ENCODE results near the gene RNF213.

RNF213 gene

DNA sequence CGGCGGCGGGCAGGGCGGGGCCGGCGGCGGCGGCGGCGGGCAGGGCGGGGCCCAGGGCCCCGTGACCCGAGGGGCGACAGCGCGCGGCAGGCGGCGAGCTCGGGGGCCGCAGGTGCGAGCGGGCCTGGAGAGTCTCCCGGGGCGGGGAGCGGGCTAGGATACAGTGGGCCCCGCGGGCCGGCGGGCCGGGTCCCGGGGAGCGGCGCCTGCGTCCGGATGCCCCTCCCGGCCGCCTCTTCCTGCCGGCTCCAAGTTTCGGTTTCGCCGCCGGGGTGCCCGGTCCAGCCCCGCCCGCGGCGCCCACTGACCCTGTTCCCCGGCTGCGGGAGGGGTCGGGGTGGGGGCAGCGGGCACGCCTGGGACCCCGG lies at the start of gene RNF213:
TSS of gene RNF213 (plus strand) at position 62 of the 368 bp plus-strand sequence. CDS start 2,830 bp downstream, outside the sequence.
- peak; percentile 65 for DNase-seq

DNA sequence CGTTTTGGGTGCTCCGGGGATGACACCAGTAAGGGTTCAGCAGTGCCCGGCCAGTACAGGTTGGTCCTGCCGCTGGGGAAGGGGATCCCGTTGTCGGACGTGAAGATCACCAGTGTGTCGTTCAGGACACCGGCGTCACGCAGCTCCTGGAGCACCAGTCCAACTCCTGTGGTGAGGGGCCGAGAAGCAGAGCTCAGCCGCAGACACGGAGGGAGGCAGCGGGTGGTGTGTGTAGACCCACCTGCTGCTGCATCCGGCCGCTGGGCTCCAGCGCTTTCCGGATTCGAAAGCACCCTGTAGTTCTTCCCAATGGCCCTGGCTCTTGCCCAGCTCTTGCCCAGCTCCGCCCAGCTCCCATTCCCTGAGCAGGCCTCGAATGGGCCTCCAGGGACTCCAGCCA lies 48.5 kb upstream of the RNF213 start:
- DNase-seq = no peak

DNA sequence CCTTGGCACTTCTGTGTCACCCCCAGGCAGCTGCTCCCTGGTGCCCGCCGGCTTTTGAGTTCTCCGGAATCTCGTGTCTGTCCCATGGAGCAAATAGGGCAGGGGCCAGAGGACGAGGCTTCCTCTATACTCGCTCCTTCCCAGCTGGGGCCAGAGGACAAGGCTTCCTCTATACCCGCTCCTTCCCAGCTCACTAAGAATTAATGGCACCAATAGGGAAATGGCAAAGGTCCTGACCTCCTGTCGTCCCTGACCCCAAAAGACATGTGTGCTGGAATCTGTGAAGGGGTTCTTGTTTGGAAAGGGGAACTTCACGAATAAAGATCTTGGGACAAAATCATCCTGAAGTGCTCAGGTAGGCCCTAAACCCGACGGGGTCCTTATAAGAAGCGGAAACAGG lies 48.1 kb upstream of the RNF213 start:
- no peak for DNase-seq

DNA sequence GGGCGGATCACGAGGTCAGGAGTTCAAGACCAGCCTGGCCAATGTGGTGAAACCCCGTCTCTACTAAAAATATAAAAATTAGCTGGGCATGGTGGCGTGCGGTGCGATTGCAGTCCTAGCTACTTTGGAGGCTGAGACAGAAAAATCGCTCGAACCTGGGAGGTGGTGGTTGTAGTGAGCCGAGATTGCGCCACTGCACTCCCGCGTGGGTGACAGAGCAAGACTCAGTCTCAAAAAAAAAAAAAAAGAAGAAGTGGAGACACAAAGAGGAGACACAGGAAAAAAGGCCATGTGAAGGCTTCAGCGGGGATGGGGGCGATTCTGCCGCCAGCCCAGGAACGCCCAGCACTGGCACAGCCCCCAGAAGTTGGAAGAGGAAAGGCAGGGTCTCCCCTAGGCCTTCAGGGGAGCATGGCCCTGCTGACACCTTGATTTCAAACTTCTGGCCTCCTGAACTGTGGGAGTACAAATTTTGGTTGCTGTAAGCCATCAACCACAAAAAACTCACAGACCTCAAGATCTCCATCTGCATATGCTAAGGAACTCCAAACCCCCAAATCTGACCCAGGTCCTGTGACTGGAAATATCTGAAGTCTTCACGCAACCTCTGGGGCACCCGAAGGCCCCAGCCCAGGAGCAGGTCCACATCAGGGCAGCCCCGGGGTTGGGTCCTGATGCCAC lies 47.5 kb upstream of the RNF213 start:
- DNase-seq = no peak

DNA sequence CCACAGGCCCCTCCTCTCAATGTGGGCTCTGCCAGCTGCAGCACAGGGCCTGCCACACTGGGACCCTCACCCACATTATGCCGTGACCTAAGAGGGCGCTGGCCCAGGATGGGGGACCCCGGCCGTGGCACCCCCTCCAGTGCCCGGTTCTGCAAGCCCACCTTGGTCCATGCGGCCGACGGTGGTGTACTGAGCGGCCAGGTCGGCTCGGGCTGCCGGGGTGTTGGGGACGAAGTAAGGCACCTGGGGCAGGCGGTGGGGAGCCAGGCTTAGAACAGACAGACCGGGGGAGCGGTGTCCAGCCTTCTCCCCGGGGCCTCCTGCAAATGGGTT lies 47.0 kb upstream of the RNF213 start:
- no peak for DNase-seq

DNA sequence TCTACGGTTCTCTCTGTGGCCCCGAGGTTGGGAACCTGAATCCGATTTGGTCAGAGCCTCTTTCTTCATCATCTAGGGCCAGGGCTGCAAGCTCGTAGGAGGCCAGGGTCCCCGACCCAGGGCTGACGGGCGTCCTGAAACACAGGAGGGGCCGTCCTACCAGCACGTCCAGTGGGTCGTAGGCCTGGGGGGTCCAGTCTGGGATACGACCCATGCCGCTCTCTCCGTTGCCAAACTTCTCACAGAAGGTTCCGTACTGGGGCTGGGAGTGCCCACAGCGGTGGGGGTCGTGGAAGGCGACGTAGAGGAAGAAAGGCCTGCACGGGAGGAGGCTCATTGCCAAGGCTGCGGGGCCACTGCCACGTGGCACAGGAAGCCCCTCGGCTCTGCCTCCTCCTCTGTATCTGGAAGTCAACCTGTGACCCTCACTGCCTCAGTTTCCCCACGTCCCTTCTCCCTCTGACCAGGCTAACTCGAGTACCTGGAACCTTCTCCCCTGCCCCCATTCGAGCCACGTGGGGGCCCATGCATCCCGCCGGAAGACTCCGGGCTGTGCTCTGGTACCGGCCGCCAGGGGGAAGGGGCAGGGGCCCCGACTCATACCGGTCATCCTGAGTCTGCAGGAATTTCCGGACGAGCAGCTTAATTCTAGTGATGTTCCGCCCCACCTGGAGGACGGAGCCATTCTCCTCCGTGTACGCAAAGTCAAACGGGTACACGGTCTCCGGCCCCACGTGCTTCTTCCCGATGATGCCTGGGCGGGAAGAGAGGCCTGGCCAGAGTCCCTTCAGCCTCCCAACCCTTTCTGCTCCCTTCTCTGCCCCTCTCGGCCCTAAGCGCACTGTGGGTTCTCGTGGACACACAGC lies 46.4 kb upstream of the RNF213 start:
- DNase-seq = no peak

DNA sequence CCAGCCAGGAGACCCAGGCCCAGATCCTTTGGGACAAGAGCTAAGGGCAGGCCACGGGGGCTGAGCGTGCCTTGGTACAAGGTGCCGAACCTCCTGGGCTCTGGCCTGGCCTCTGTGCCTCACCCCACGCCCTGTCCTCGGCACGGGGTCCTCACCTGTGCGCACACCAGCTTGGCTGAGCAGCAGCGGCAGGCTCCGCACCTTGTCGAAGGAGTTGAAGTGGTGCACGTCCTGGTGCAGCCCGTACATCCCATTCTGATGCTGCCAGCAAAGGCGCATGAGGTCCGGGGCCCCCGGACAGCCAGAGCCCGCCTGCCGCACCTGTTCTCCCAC lies 45.8 kb upstream of the RNF213 start:
- DNase-seq = no peak

DNA sequence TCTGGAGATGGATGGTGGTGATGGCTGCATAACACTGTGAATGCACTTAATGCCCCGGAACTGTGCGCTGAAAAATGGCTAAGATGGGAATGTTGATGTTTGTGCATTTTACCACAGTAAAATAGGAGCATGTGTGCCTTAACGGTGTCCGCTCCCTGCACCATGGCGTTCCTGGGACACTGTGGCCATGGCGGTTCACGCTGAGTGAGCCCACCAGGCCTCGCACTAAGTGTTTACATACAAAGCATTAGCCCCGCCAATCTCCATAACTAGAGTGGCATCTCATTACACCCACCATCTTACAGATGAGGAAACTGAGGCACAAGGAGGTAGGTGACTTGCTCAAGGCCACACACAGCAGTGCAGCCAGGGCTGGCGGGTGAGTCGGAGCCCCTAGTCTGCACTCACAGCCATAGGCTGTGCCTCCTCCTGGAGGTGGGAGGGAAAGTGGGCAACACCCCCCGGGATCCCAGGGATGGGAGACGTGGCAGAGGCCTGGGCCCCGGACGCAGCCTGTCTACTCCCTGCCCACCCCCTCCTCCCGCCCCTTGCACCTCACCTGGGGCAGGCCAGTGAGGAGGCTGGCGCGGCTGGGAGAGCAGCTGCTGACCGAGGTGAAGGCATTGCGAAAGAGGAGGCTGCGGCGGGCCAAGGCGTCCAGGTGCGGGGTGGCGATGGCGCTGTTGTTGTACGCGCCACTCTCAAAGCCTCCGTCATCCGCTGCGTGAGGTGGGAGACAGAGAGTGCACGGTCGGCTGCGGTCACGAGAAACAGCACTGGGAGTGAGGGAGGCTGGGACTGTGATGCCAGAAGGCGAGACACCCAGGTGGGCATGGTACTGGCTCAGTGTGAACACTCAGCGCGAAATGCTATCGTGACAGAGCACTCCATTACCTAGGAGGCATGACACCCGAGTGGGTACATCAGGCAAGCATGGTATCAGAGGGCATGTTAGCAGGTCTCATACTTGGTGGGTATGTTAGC lies 43.9 kb upstream of the RNF213 start:
- no peak for DNase-seq

DNA sequence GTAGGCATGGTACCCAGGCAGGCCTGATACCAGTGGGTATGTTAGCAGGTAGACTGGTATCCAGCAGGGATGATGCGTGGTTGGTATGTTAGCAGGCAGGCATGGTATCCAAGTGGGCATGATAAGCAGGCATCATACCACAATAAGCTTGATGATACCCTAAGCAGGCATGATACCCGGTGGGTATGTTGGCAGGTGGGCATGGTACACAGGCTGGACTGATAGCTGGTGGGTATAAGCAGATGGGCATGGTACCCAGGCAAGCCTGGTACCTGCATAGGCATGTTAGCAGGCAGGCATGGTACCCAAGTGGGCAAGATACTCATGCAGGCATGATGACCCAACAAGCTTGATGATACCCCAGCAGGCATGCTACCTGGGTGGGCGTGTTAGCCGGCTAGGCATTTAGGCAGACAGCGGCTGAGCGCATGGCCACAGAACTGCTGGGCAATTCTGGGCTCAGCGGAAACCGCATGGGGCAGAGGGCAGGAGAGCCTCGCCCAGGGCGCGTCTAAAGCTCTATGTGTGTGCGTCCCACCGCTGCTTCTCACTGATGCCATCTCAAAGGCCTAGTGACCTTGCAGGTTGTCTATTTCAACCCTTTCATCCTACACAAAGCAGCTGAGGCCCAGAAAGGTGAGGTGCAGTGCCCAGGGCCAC lies 42.8 kb upstream of the RNF213 start:
- no peak for DNase-seq

DNA sequence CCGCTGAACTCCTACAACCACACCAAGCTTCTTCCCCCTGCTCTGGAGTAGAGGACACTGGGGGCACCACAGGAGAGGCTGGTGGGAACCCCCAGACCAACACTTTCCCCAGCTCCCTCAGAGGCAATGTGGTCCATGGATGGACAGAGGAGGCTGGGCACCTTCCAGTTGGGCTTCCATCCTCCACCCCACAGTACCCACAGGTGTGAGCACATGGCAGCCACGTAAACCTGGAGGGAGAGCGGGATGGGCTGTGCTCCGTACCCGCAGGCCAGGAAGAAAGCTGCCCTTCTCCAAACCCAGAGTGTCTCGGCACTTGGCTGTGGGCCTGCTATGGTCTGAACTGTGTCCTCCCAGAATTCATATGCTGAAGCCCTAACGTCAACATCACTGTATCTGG lies 42.3 kb upstream of the RNF213 start:
- DNase-seq = no peak

DNA sequence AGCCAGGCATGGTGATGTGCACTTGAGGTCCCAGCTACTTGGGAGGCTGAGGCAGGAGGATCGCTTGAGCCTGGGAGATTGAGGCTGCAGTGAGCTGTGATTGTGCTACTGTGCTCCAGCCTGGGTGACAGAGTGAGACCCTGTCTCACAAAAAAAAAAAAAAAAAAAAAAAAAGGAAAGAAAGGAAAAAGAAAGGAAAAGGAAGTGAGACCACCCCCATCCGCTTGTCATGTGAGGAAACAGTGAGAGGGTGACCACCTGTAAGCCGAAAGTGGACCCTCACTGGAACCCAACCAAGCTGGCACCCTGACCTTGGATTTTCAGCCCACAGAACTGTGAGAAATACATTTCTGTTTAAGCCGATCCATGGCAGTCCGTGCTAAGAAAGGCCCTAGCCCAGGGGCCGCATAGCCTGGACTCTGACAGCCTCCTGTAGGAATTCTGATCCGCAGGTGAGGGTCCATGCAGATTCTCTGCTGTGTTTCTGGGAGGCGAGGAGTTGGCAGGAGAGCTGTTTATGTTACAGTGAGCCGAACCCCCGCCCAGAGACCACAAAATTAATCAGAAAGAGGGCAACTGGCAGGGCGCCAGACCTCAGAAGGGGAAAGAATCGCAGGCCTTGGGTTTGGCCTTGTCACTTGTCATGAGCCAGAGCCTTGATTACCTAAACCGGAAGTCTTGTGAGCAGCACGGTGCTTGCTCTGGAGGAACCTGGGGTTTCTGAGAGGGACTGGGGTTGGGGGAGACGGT lies 41.5 kb upstream of the RNF213 start:
- peak; percentile 93 for DNase-seq

DNA sequence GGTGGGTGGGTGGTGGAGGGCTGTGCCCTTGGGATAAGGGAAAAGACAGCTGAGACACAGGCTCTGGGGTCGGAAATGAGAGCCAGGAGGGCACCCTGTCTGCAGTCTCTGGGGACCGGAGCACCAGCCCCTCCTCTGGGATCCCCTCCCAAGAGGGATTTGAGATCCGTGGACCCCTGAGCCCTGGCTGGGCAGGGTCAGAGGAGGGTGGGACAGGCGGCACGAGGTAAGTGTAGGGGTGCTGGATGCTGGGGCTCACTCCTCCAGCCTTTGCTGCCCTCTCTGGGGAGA lies 40.9 kb upstream of the RNF213 start:
- no peak for DNase-seq

DNA sequence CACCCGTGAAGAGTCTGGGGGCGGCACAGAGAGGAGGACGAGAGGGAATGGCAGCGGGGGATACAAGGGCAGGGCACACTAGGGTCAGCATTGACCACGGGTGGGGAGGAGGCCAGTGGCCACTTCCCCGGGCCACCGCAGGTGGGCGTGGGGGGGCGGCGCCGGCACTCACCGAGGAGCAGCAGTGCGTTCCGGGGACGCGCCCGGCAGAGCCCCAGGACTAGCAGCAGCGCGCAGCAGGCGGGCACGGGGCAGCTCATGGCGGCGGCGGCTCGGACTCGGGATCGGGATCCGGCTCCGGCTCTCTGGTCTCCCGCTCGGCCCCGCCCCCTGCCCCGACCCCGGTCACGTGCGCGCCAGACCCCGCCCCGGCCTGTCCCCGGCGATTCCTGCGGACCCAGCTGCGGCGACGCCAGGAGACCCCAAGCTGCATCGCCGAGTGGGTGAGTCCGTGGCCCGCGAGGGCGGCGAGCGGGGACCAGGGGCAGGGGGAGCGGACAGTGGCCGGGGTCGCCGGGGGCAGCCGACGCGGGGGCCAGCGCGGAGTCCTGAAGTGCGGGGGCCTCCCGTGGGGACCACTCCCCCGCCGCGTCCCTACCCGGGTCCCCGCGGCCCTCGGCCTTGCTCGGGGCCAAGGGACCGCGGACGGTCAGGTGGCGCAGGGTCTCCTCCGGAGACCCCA lies 40.5 kb upstream of the RNF213 start, which contains the start of the genes SGSH and SLC26A11:
TSS of gene SGSH (minus strand) at position 280 of the 682 bp plus-strand sequence. CDS start at position 260, 20 bp downstream.
TSS of gene SLC26A11 (plus strand) at position 374 of the 682 bp plus-strand sequence. CDS start 1,134 bp downstream, outside the sequence.
- peak; percentile 56 for DNase-seq

DNA sequence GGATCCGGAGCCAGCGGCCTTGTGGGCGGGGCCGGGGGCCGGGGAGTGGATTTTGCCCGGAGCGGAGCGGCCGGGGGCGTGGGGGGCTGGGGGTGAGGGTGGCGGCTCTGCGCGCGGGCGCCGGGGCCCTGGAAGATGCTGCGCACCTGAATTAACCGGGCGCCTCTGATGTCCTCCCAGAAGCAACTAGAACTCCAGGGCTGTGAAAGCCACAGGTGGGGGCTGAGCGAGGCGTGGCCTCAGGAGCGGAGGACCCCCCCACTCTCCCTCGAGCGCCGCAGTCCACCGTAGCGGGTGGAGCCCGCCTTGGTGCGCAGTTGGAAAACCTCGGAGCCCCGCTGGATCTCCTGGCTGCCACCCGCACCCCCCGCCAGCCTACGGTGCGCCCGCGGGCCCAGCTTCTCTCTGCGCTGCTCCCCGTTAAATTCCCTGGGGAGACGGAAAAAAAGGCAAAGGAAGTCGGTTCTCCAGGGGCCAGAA lies 39.9 kb upstream of the RNF213 start:
- no peak for DNase-seq

DNA sequence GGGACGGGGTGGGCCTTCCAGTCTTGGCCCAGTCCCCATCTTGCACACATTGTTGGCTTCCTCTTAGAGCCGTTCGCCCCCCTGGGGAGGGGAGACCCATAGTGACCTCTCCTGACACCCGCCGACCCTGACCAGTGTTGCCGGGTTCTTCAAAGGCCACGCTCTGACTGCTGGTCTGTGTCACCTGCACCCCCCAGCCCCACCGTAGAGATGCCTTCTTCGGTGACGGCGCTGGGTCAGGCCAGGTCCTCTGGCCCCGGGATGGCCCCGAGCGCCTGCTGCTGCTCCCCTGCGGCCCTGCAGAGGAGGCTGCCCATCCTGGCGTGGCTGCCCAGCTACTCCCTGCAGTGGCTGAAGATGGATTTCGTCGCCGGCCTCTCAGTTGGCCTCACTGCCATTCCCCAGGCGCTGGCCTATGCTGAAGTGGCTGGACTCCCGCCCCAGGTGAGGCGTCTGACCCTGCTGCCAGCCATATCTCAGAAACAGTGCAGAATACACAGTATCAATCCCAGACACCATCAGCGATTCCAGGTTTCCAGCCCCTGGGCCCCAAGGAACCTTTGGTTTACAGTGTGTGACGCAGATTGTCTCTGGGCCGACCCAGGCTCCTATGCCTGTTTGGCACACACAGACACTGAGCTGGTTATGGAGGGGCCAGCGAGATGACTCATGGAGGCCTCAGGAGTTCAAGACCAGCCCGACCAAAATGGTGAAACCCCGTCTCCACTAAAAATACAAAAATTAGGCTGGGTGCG lies 39.1 kb upstream of the RNF213 start:
- DNase-seq = no peak

DNA sequence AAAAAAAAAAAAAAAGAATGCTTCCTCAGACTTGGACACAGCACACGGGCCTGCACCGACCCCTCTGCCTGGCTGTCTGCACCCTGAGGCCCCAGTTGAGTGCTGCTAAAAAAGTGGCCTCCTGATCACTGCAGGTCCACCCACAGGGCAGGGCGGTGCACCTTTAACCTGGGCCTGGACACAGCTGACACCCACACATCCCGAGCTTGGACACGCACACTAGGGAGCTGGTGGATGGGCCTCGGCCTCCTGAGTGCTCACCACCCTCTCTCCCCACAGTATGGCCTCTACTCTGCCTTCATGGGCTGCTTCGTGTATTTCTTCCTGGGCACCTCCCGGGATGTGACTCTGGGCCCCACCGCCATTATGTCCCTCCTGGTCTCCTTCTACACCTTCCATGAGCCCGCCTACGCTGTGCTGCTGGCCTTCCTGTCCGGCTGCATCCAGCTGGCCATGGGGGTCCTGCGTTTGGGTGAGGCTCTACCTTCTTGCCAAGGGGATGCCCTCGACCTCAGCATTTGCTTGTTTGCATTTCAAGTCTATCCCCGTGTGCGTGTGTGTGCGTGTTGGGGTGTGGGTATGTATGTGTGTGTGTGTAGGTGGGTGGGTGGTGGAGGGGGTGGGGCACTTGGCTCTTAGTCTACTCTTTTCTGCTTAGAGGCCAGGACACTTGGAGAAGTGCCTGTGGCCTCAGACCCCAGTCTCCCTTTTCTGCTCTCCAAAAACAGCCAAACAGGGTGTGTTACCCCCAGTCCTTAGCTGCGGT lies 38.1 kb upstream of the RNF213 start:
- DNase-seq = no peak

DNA sequence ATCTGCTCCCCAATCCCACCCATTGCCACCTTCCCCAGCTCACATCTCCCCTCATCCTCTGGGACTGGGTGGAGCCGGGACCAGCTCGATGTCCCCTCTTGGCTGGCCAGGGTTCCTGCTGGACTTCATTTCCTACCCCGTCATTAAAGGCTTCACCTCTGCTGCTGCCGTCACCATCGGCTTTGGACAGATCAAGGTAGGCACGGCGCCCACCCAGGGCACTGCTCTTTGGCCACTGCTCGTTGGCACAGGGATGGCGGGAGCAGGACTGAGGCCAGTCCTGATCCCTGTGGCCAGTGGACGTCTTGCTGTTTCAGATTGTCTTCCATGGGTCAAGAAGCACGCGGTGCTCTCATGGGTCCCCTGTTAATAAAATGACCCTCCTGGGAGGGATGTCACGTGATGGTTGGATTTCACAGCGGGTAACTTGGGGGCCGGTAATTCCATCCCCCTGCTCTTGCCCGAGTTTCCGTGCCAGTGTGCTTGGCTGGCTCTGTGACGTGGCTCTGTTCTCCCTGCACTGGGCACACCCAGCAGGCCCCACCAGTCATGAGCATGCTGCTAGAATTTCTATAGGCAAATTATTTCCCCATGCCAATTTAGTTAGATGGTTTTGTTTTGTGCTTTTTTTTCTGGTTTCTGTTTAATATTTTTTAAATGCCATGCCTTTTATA lies 37.4 kb upstream of the RNF213 start:
- no peak for DNase-seq

DNA sequence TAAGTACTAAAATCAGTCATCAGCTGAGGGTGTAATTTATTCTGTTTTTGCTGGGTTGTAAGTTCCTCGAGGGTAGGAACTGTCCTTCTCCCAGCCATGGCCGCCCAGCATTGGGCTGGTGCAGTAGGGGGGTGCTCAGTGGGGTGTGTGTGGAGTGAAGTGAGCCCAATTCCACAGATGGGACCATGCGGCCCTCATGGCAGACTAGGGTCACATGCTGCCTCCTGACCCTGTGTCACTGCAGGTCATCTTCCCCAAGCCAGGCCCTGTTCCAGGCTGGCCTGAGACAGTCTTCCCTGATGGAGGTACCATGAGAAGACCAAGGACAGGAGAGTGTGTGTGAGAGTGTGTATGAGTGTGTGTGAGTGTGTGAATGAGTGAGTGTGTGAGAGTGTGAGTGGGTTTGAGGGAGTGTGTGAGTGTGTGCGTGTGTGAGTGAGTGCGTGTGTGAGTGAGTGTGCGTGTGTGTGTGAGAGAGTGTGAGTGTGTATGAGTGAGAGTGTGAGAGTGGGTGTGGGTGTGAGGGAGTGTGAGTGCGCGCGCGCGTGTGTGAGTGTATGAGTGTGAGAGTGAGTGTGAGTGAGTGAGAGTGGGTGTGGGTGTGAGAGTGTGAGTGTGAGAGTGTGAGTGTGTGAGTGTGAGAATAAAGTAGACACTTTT lies 36.7 kb upstream of the RNF213 start:
- no peak for DNase-seq

DNA sequence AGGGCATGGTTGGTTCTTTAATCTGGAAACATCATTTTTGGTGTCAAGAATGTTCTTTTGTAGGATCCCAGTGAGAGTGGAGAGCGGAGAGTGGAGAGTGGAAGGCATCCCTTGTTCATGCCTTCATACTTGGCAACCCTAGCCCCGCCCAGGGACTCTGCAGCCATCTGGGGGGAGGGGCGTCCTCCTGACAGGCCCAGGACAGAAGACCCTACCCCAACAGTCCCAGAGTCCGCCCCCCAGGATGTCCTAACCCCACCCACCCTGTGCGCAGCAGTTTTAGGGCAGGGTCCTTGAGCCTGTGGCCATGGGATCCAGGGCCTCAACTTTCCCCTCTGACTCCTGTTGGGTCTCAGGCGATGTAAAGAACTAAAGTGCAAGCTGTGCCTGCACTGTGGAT lies 36.0 kb upstream of the RNF213 start:
- no peak for DNase-seq
